Endothelial cell of umbilical vein (primary cell): ENCODE measurements around the gene GPRIN1. TPM values are rescaled to one million over a fixed set of nuclear protein-coding genes. Genes with fewer than 3 reads are reported as not detected.

Experiments used
- BruUV-seq: library from RNA; stranded (reverse); fragments of 400-500 nt; replicated peaks from 2 replicates; lab custom pipeline; 2021; lab: Mats Ljungman, UMichigan
- CTCF ChIA-PET: fragments of 300-600, 350-600 bp; sonication (Branson Sonifier 250); formaldehyde crosslinking; loops from one replicate; lab custom pipeline; 2021; ENCODE audit warnings: antibody characterized with exemption, inconsistent platforms; lab: Charles Lee
- POLR2A ChIA-PET: fragments of 300-600, 350-600 bp; sonication (Branson Sonifier 250); formaldehyde crosslinking; loops from one replicate; lab custom pipeline; 2021; ENCODE audit warnings: antibody characterized with exemption, inconsistent platforms; lab: Charles Lee
- DNase-seq: peaks from one replicate; pipeline ENCODE4 v3.0.0-alpha.2; 2011; ENCODE audit warnings: low read depth, low spot score
- FAIRE-seq: peaks from 2 replicates; lab custom pipeline; 2011; peaks lifted over from hg19 to GRCh38; lab: Jason Lieb, UNC
- H2AFZ ChIP-seq: 2 replicates; pipeline ENCODE4 v1.6.0; 2012; ENCODE audit warnings: low read depth, low read length, control low read depth, inconsistent platforms
- H3K27ac ChIP-seq: 2 replicates; pipeline ENCODE4 v1.5.1; 2011; ENCODE audit warnings: low read depth, mild to moderate bottlenecking, control low read depth, low read length, moderate library complexity; ENCODE audit not compliant: insufficient read depth
- H3K27me3 ChIP-seq, 2 experiments: 2 replicates each; pipeline versions ENCODE4 v1.6.0 to v1.6.1; 2011; ENCODE audit warnings: low read length in 2 of 2, mixed read lengths in 1 of 2; ENCODE audit not compliant: control insufficient read depth in 2 of 2, insufficient read depth in 2 of 2
- H3K36me3 ChIP-seq, 2 experiments: 2 replicates in 1 of 2; 3 replicates in 1 of 2; pipeline ENCODE4 v1.5.1; 2011; ENCODE audit warnings: low read length in 2 of 2, mild to moderate bottlenecking in 1 of 2, moderate library complexity in 1 of 2; ENCODE audit not compliant: control insufficient read depth in 2 of 2, insufficient read depth in 2 of 2; ENCODE audit errors: extremely low read depth in 1 of 2
- H3K4me1 ChIP-seq: 3 replicates; pipeline ENCODE4 v1.5.1; 2011; ENCODE audit warnings: mild to moderate bottlenecking, low read length; ENCODE audit not compliant: control insufficient read depth, insufficient read depth; ENCODE audit errors: extremely low read depth
- H3K4me2 ChIP-seq: 2 replicates; pipeline ENCODE4 v1.6.1; 2011; ENCODE audit warnings: low read length, control low read depth, mixed read lengths; ENCODE audit not compliant: insufficient read depth
- H3K4me3 ChIP-seq, 3 experiments: fragments of 200-600 bp in 1 of 3; sonication (generic), shearing (Covaris generic) in 1 of 3; replicated peaks in 1 of 3; 2 replicates each; pipeline ENCODE4 v1.5.1; 2011 to 2016; ENCODE audit warnings: control low read depth in 3 of 3, low read length in 3 of 3, mild to moderate bottlenecking in 2 of 3, inconsistent platforms in 1 of 3, low read depth in 1 of 3, moderate library complexity in 1 of 3; ENCODE audit not compliant: insufficient read depth in 1 of 3
- H3K79me2 ChIP-seq: 2 replicates; pipeline ENCODE4 v1.6.0; 2012; ENCODE audit warnings: low read length, inconsistent platforms; ENCODE audit not compliant: control insufficient read depth, insufficient read depth
- H3K9ac ChIP-seq: replicated peaks from 2 replicates; pipeline ENCODE3; 2011; ENCODE audit warnings: low read length, control low read depth; ENCODE audit not compliant: insufficient read depth; ENCODE audit errors: extremely low read depth
- H3K9me1 ChIP-seq: replicated peaks from 3 replicates; pipeline ENCODE4 v1.6.0; 2011; ENCODE audit warnings: mild to moderate bottlenecking, low read length; ENCODE audit not compliant: control insufficient read depth, insufficient read depth; ENCODE audit errors: extremely low read depth
- H3K9me3 ChIP-seq: replicated peaks from 2 replicates; pipeline ENCODE4 v1.5.1; 2012; ENCODE audit warnings: low read length, inconsistent platforms; ENCODE audit not compliant: control insufficient read depth, insufficient read depth
- H4K20me1 ChIP-seq: replicated peaks from 2 replicates; pipeline ENCODE3; 2011; ENCODE audit warnings: mild to moderate bottlenecking, low read length; ENCODE audit not compliant: control insufficient read depth, insufficient read depth; ENCODE audit errors: extremely low read depth
- CTCF ChIP-seq, 2 donors: IDR thresholded peaks; 1 replicate in 1 of 2; 2 replicates in 1 of 2; pipeline ENCODE4 v1.5.1; 2011; ENCODE audit warnings: low read length in 2 of 2, mild to moderate bottlenecking in 2 of 2, moderate library complexity in 2 of 2, control low read depth in 1 of 2, inconsistent platforms in 1 of 2, low read depth in 1 of 2; ENCODE audit not compliant: insufficient read depth in 1 of 2; ENCODE audit errors: extremely low read depth in 1 of 2
- EZH2 ChIP-seq: IDR thresholded peaks from 2 replicates; pipeline ENCODE4 v1.6.1; 2012; ENCODE audit warnings: borderline replicate concordance, low read depth, mild to moderate bottlenecking, moderate library complexity, low read length, inconsistent platforms; ENCODE audit not compliant: severe bottlenecking
- FOS ChIP-seq: IDR thresholded peaks from 2 replicates; pipeline ENCODE4 v1.6.1; 2011; ENCODE audit warnings: mild to moderate bottlenecking, low read length, moderate library complexity, borderline replicate concordance; ENCODE audit not compliant: insufficient read depth
- GATA2 ChIP-seq: IDR thresholded peaks from 2 replicates; pipeline ENCODE4 v1.7.0; 2011; ENCODE audit warnings: low read depth, mild to moderate bottlenecking, moderate library complexity, mixed read lengths, low read length; ENCODE audit not compliant: insufficient read length, insufficient read depth
- JUN ChIP-seq: IDR thresholded peaks from 2 replicates; pipeline ENCODE4 v1.6.1; 2011; ENCODE audit warnings: borderline replicate concordance, low read depth; ENCODE audit not compliant: insufficient read length, insufficient read depth
- MAX ChIP-seq: IDR thresholded peaks from 2 replicates; pipeline ENCODE4 v1.6.1; 2011; ENCODE audit not compliant: insufficient read depth, insufficient read length
- MYC ChIP-seq: IDR thresholded peaks from one replicate; pipeline ENCODE4 v1.6.1; 2011; ENCODE audit warnings: mild to moderate bottlenecking, low read depth, low read length
- POLR2A ChIP-seq: IDR thresholded peaks from 2 replicates; pipeline ENCODE4 v1.6.1; 2012; ENCODE audit warnings: low read depth, mild to moderate bottlenecking, control low read depth, low read length
- POLR2AphosphoS5 ChIP-seq: IDR thresholded peaks from 2 replicates; pipeline ENCODE4 v1.6.1; 2012; ENCODE audit warnings: low read depth, mild to moderate bottlenecking, control low read depth, low read length, moderate library complexity; ENCODE audit not compliant: insufficient read depth
- dilution Hi-C: fragments of 300-500 bp; cut with MboI; formaldehyde crosslinking; loops from one replicate; pipeline ENCODE4 v1.15.0; 2019; ENCODE audit warnings: low sequenced_read_pairs; ENCODE audit not compliant: extremely low pct_ligation_motif_present
- intact Hi-C: fragments of 100-400 bp; cut with micrococcal nuclease; formaldehyde crosslinking; loops from one replicate; pipeline ENCODE4 v1.10.0; 2022
- polyA plus RNA-seq, 4 experiments: library from polyadenylated mRNA; depleted of rRNA in 3 of 4; stranded (reverse) in 3 of 4; unstranded in 1 of 4; fragments of >200 nt; gene quantifications; 2 replicates each; pipeline versions ENCODE4 v1.2.1 to v1.2.3, GENCODE V29; 2011 to 2012; ENCODE audit warnings: missing spikeins in 1 of 4
- total RNA-seq: library from RNA; stranded (reverse); gene quantifications from 2 replicates; pipeline ENCODE4 v1.2.3, GENCODE V29; 2021

GPRIN1 gene
- total and polyA plus RNA-seq, 2 donors (not counting 3 experiments of a cell fraction or from before 2014, with no cell fraction given): 2.4 to 10.4 TPM

GRCh38 chr5:176629317-176629852 lies 19.4 kb upstream of the GPRIN1 start:
- Histone ChIP-seq H3K9me3 (no peaks in the 10 kb centered on the region), H3K9me1 (no peaks in the 10 kb centered on the region), H3K9ac (no peak overlapping the region), H3K79me2 (no peaks in the 10 kb centered on the region), H3K4me1 (no peaks in the 10 kb centered on the region), H4K20me1 (no peaks in the 10 kb centered on the region), H3K27me3 (peaks cover 59 to 62% of the 10 kb centered on the region in 2 experiments), H2AFZ (no peak overlapping the region), H3K4me2 (no peak overlapping the region), H3K27ac (no peak overlapping the region), H3K4me3 (no peak overlapping the region), H3K36me3 (no peaks in the 10 kb centered on the region)
- TF ChIP-seq POLR2A (no peak), EZH2 (no peak), JUN (no peak), MYC (no peak), GATA2 (no peak), MAX (no peak), CTCF (IDR thresholded peaks at IDR 0.05; ENCODE audit: extremely low read depth in 1 of 2, insufficient read depth in 1 of 2, low read depth in 1 of 2, low read length in 2 of 2) (no peak), POLR2AphosphoS5 (no peak), FOS (no peak)
- DNase-seq: no peak
- BruUV-seq: no TSS peak
- intact Hi-C loops (no loop called here), dilution Hi-C loops (no loop called here)
- POLR2A ChIA-PET: no interaction called here
- CTCF ChIA-PET: interaction anchor here (1.0 to 2.9 kb wide), 6 partner anchors 8 to 212 kb away, joined by 3 to 14 read pairs (median 8); partner anchors contain the start of gene TSPAN17
- FAIRE-seq: no peak
